Psoas muscle (tissue), 8 donors: ENCODE measurements around the gene KCNA5. TPM values are rescaled to one million over a fixed set of nuclear protein-coding genes. Genes with fewer than 3 reads are reported as not detected.
A peak's percentile ranks its signal among the peaks of the same experiment; 100 is the strongest.

Experiments
- ATAC-seq, 4 donors: fragments of 200-7000 bp; cut with Tn5 transposase; one replicate each; pipeline ENCODE4 v1.9.1; 2020; ENCODE audit warnings: moderate library complexity in 3 of 4, mild to moderate bottlenecking in 2 of 4
- DNase-seq, 2 donors: peaks; one replicate each; pipeline ENCODE4 v3.0.0-alpha.2; 2020
- H3K27ac ChIP-seq: fragments of 200-600 bp; one replicate; pipeline ENCODE4 v1.8.0; 2022
- H3K27me3 ChIP-seq, 3 donors: fragments of 200-600 bp in 1 of 3; one replicate each; pipeline versions ENCODE4 v1.6.1 to v1.8.0; 2013 to 2022; ENCODE audit warnings: low read length in 2 of 3, mild to moderate bottlenecking in 2 of 3, moderate library complexity in 1 of 3; ENCODE audit not compliant: insufficient read depth in 3 of 3
- H3K36me3 ChIP-seq, 2 donors: fragments of 200-600 bp in 1 of 2; one replicate each; pipeline versions ENCODE4 v1.6.1 to v1.8.0; 2013 to 2022; ENCODE audit warnings: low read depth in 1 of 2, mild to moderate bottlenecking in 1 of 2, moderate library complexity in 1 of 2; ENCODE audit not compliant: insufficient read depth in 1 of 2
- H3K4me1 ChIP-seq: fragments of 200-600 bp; one replicate; pipeline ENCODE4 v1.8.0; 2022
- H3K4me3 ChIP-seq: fragments of 200-600 bp; one replicate; pipeline ENCODE4 v1.8.0; 2022; ENCODE audit warnings: mild to moderate bottlenecking
- H3K9me3 ChIP-seq: fragments of 200-600 bp; one replicate; pipeline ENCODE4 v1.8.0; 2022
- WGBS, 3 donors: extraction: QIAGEN DNeasy Blood & Tissue Kit; methylation state at CpG; one replicate each; pipeline versions ENCODE4 v1.1.6 to v1.1.7; 2013; 5-methylcytosine and 5-hydroxymethylcytosine counted together
- intact Hi-C, 2 donors: fragments of 100-400 bp; cut with DNase I; formaldehyde crosslinking; loops; one replicate each; pipeline versions ENCODE4 v1.11.0 to v1.14.2; 2022
- polyA plus RNA-seq, 3 donors: library from polyadenylated mRNA; stranded (reverse); fragments of 200-250 nt; gene quantifications; one replicate each; pipeline ENCODE4 v1.2.3, GENCODE V29; 2013
- total RNA-seq, 4 donors: library from RNA; stranded (reverse); fragmentation: NEBNext Ultra II Directional in 2 of 4; extraction: Animal tissue kit (Norgen Biotek cat#: 25700) in 2 of 4; gene quantifications; one replicate each; pipeline versions ENCODE4 v1.2.1 to v1.2.4, GENCODE V29; 2021 to 2023
- TF ChIP-seq, protein P1 (sequence below): fragments of 200-600 bp; IDR thresholded peaks from one replicate; pipeline ENCODE4 v1.8.0; 2022; ENCODE audit warnings: antibody characterized with exemption
- donor health status: healthy with polysubstance abuse.
- donor health status: DM: no; HTN: no; CAD: no; lungs with moderate emphysema.
- donor health status: Bipolar disorder and iron deficiency.
- donor health status: healthy.
- donor health status: DM: yes; HTN: yes; CAD: no.
- donor health status: DM: no; HTN: no; CAD: no.
- donor health status: DM: no; HTN: no; CAD: no.
- donor health status: DM: yes; HTN: yes; CAD: no.

Gene KCNA5
- total and polyA plus RNA-seq, 7 donors, result 0.64 to 2.0 (median 1.1) TPM

DNA sequence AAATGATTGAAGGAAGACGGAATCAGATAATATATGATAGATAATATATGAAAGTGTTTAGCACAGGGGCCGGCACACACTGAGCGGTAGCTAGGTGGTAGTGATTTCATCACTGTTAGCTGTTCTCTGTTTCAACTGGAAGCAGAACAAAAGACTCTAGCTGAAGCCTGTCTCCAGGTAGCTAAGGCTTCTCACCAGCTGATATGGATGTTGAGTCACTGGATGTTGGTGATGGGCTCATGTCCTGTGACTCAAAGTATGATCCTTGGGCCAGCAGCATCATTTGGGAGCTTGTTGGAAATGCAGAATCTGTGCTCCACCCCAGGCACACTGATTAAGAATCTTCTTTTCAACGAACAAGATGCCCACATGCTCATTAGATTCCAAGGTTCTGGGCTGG, 21.7 kb upstream of the KCNA5 start:
- DNase-seq, result no peak
- no peak overlapping the region for H3K4me3 ChIP-seq
- no peaks in the 10 kb centered on the region for H3K27me3 ChIP-seq
- H3K27ac ChIP-seq, result no peak overlapping the region
- intact Hi-C loops, result loop anchor here (1.0 to 5.0 kb wide), 3 partner anchors 62 to 420 kb away; no protein-coding TSS in a partner anchor
- TF ChIP-seq, protein P1, sequence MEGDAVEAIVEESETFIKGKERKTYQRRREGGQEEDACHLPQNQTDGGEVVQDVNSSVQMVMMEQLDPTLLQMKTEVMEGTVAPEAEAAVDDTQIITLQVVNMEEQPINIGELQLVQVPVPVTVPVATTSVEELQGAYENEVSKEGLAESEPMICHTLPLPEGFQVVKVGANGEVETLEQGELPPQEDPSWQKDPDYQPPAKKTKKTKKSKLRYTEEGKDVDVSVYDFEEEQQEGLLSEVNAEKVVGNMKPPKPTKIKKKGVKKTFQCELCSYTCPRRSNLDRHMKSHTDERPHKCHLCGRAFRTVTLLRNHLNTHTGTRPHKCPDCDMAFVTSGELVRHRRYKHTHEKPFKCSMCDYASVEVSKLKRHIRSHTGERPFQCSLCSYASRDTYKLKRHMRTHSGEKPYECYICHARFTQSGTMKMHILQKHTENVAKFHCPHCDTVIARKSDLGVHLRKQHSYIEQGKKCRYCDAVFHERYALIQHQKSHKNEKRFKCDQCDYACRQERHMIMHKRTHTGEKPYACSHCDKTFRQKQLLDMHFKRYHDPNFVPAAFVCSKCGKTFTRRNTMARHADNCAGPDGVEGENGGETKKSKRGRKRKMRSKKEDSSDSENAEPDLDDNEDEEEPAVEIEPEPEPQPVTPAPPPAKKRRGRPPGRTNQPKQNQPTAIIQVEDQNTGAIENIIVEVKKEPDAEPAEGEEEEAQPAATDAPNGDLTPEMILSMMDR, result no peak
- H3K4me1 ChIP-seq, result no peaks in the 10 kb centered on the region
- ATAC-seq, result no peak
- H3K9me3 ChIP-seq, result no peaks in the 10 kb centered on the region
- H3K36me3 ChIP-seq, result no peaks in the 10 kb centered on the region
- WGBS, 3 donors, result 80 to 86% (median 81%) methylated on average over 4 of the region's 4 CpGs

DNA sequence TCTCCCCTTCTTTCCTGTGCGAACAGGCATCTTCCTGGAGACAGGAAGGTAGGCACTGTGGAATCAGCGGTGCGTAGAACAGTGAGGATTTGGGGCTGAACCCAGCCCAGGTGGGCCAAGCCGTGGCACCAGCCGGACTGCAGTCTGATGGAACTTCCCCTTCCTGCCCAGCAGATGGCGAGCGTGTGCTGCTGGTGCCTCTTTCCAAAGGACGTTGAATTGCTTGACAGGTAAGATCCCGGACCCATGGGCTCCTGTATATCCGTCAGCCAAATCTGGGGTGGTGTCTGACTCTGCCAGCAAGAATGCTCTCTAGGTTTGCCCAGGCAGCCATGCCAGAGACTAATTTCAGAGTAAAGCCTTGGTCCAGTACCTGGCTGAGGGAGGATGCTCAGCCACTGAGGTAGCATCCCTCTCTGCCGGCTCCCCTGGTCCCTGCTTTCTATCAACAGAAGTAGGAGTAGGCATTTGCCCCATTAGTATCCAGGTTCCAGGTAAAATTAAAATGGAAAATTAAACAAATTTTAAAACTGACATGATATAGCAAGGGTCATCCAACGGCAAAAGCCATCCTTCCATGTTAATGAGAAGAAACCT, 21.1 kb upstream of the KCNA5 start:
- intact Hi-C loops, result loop anchor here (1.0 to 5.0 kb wide), 3 partner anchors 62 to 420 kb away; no protein-coding TSS in a partner anchor
- Histone ChIP-seq H3K36me3 (no peaks in the 10 kb centered on the region), H3K27ac (no peak overlapping the region), H3K9me3 (no peaks in the 10 kb centered on the region), H3K27me3 (no peaks in the 10 kb centered on the region), H3K4me3 (no peak overlapping the region), H3K4me1 (no peaks in the 10 kb centered on the region)
- TF ChIP-seq, protein P1, result peak; percentile 97
- peak in 1 of 2 donors; percentile 66 for DNase-seq
- WGBS, 3 donors, result 17 to 22% (median 19%) methylated on average over 12 of the region's 12 CpGs
- peak; percentile 65 to 82 (median 78) for ATAC-seq

DNA sequence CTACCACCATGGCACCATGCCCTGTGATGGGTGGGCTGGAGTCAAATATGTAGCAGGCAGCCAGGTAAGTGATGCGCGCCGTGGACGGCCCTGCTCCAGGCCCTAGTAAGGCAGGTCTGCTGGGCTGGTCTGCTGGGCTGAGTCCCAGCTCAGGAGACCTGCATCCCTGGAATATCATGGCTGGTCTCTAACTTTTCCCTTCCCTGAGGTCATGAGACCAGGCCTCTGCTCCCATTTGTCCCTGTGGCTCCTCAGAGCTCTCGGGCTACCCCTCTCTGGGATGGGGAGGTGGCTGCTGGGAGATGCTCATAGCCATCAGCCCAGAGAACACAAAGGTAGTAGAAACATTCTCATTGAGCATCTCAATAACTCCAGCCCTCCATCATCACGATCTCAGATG, 19.8 kb upstream of the KCNA5 start:
- TF ChIP-seq, protein P1, result no peak
- WGBS, 3 donors, result 90 to 95% (median 92%) methylated on average over 6 of the region's 6 CpGs
- intact Hi-C loops, result loop anchor here (2.0 to 5.0 kb wide), 3 partner anchors 61 to 419 kb away; no protein-coding TSS in a partner anchor
- ATAC-seq (no peak), DNase-seq (no peak)
- no peaks in the 10 kb centered on the region for H3K36me3 ChIP-seq
- H3K4me3 ChIP-seq, result no peak overlapping the region
- H3K4me1 ChIP-seq, result no peaks in the 10 kb centered on the region
- no peaks in the 10 kb centered on the region for H3K9me3 ChIP-seq
- H3K27me3 ChIP-seq, result no peaks in the 10 kb centered on the region
- no peak overlapping the region for H3K27ac ChIP-seq

DNA sequence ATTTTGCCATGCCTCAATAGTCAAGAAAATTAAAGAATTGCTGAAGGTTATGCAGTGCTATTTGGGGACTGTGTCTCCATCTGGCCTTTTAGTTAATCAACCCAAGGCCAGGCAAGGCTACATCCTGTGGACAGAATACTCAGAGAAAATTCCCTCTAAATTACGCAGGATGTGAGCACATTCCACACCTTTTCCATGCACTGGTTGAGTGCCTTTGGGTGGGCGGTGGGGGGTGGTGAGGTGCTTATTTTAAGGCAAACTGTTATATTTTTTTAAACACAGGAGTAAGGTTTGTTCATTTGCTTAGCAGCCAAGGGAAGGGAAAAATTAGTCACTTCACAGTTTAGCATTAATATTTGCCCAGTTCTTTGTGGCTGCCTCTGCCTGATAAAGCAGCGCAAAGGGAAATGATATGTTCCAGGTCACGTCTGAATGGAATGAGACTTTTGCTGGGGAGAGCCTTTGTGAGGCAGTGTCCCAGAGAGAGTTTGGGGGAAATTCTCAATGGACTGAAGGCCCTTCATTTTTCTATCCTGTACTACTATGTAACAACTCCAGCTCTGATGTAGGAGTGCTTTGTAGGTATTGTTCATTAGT, 17.2 kb upstream of the KCNA5 start:
- ATAC-seq, result no peak
- TF ChIP-seq, protein P1, result no peak
- WGBS, 3 donors, result 72 to 75% (median 73%) methylated on average over 4 of the region's 4 CpGs
- H3K36me3 ChIP-seq, result no peaks in the 10 kb centered on the region
- no peaks in the 10 kb centered on the region for H3K9me3 ChIP-seq
- H3K4me1 ChIP-seq, result no peaks in the 10 kb centered on the region
- intact Hi-C loops, result no loop called here
- H3K27me3 ChIP-seq, result no peaks in the 10 kb centered on the region
- DNase-seq, result no peak
- no peak overlapping the region for H3K27ac ChIP-seq
- H3K4me3 ChIP-seq, result no peak overlapping the region
